ENCODE results near the gene SLC35F3.

GRCh38 chr1:234107416-234108021 lies 203.0 kb downstream of the SLC35F3 start:
- TF ChIP-seq CTCF (IDR thresholded peaks at IDR 0.05 in 4 of 5, conservative IDR thresholded peaks at IDR 0.05 in 1 of 5) (no peak), POLR2A (IDR thresholded peaks at IDR 0.05) (no peak)
